K562 (cell line): Measurements from ENCODE around the gene SEZ6L. TPM values are rescaled to one million over a fixed set of nuclear protein-coding genes. Genes with fewer than 3 reads are reported as not detected.

Experiments used
- ATAC-seq: fragments of 200-7000 bp; cut with Tn5 transposase; 3 replicates; pipeline ENCODE4 v1.9.1; 2020; ENCODE audit warnings: moderate library complexity
- BruUV-seq: library from RNA; stranded (reverse); fragments of 400-500 nt; replicated peaks from 2 replicates; lab custom pipeline; 2021; lab: Mats Ljungman, UMichigan
- CTCF ChIA-PET: fragments of 300-600 bp; formaldehyde crosslinking; extraction: SDS; loops from one replicate; lab custom pipeline; 2021; ENCODE audit warnings: low intra/inter-chr PET ratio; lab: Yijun Ruan, JAX
- POLR2A ChIA-PET: fragments of 300-600, 350-650 bp; sonication (Branson Sonifier 250); formaldehyde crosslinking; extraction: SDS; loops from one replicate; lab custom pipeline; 2021; ENCODE audit warnings: antibody characterized with exemption, inconsistent platforms; lab: Yijun Ruan, JAX
- DNase-seq, 4 experiments: peaks; one replicate each; pipeline versions ENCODE4 v3.0.0 to v3.0.0-alpha.2; 2011 to 2018; ENCODE audit warnings: low spot score in 3 of 4, mixed read lengths in 3 of 4; ENCODE audit errors: extremely low read depth in 1 of 4
- FAIRE-seq: peaks from 2 replicates; lab custom pipeline; 2011; peaks lifted over from hg19 to GRCh38; lab: Jason Lieb, UNC
- H2AFZ ChIP-seq: 2 replicates; pipeline ENCODE4 v1.6.0; 2011; ENCODE audit warnings: low read depth, low read length, control low read depth, inconsistent platforms
- H3K27ac ChIP-seq: fragments of 200-600 bp; 3 replicates; pipeline ENCODE4 v1.8.0; 2011; ENCODE audit warnings: low read depth, mild to moderate bottlenecking, control low read depth, inconsistent platforms, low read length, moderate library complexity, mixed read lengths; ENCODE audit errors: extremely low read depth
- H3K27me3 ChIP-seq, 2 experiments: fragments of 300-600 bp in 1 of 2; 2 replicates in 1 of 2; 3 replicates in 1 of 2; pipeline versions ENCODE4 v1.6.0 to v1.8.0; 2011; ENCODE audit warnings: inconsistent platforms in 2 of 2, low read length in 2 of 2, mild to moderate bottlenecking in 1 of 2, mixed read lengths in 1 of 2, moderate library complexity in 1 of 2; ENCODE audit not compliant: control insufficient read depth in 2 of 2, insufficient read depth in 2 of 2
- H3K36me3 ChIP-seq: fragments of 300-600 bp; 3 replicates; pipeline ENCODE4 v1.8.0; 2011; ENCODE audit warnings: mild to moderate bottlenecking, low read length, inconsistent platforms; ENCODE audit not compliant: control insufficient read depth, insufficient read depth
- H3K4me1 ChIP-seq, 2 experiments: fragments of 200-600 bp in 1 of 2; replicated peaks in 1 of 2; 2 replicates in 1 of 2; 3 replicates in 1 of 2; pipeline versions ENCODE4 v1.5.1 to v1.8.0; 2011; ENCODE audit warnings: inconsistent platforms in 2 of 2, low read length in 2 of 2, mild to moderate bottlenecking in 1 of 2, mixed read lengths in 1 of 2, moderate library complexity in 1 of 2; ENCODE audit not compliant: control insufficient read depth in 2 of 2, insufficient read depth in 2 of 2
- H3K4me2 ChIP-seq: 2 replicates; pipeline ENCODE4 v1.6.1; 2011; ENCODE audit warnings: low read length, control low read depth, inconsistent platforms, mixed read lengths; ENCODE audit not compliant: insufficient read depth
- H3K4me3 ChIP-seq: fragments of 200-600 bp; sonication (generic), shearing (Covaris generic); 2 replicates; pipeline ENCODE4 v1.5.1; 2016; ENCODE audit warnings: control low read depth, inconsistent platforms
- H3K79me2 ChIP-seq: fragments of 200-600 bp; 3 replicates; pipeline ENCODE4 v1.8.0; 2011; ENCODE audit warnings: low read length, inconsistent platforms; ENCODE audit not compliant: control insufficient read depth, insufficient read depth
- H3K9ac ChIP-seq, 2 experiments: 2 replicates each; pipeline versions ENCODE4 v1.6.0 to v1.6.1; 2011; ENCODE audit warnings: low read depth in 2 of 2, low read length in 2 of 2, control low read depth in 1 of 2, inconsistent platforms in 1 of 2, mild to moderate bottlenecking in 1 of 2, mixed read lengths in 1 of 2; ENCODE audit not compliant: insufficient read depth in 1 of 2
- H3K9me1 ChIP-seq: one replicate; pipeline ENCODE4 v1.6.0; 2011; ENCODE audit warnings: inconsistent platforms, mild to moderate bottlenecking, low read length, moderate library complexity; ENCODE audit not compliant: control insufficient read depth, insufficient read depth
- H3K9me3 ChIP-seq: replicated peaks from 2 replicates; pipeline ENCODE4 v1.5.1; 2011; ENCODE audit warnings: low read depth, low read length, inconsistent platforms; ENCODE audit not compliant: control insufficient read depth, insufficient read depth
- H4K20me1 ChIP-seq: replicated peaks from 2 replicates; pipeline ENCODE4 v1.6.1; 2011; ENCODE audit warnings: low read length, inconsistent platforms, mixed read lengths; ENCODE audit not compliant: control insufficient read depth, insufficient read depth
- BRD9 ChIP-seq: fragments of 450-650 bp; IDR thresholded peaks from 2 replicates; pipeline ENCODE4 v1.6.1; 2018; ENCODE audit warnings: low read depth; ENCODE audit not compliant: partially characterized antibody
- GATAD2B ChIP-seq: fragments of 450-650 bp; IDR thresholded peaks from 2 replicates; pipeline ENCODE4 v1.6.1; 2017; ENCODE audit warnings: mild to moderate bottlenecking, borderline replicate concordance
- HDAC8 ChIP-seq: fragments of 450-650 bp; IDR thresholded peaks from 2 replicates; pipeline ENCODE4 v1.6.1; 2016; ENCODE audit warnings: mild to moderate bottlenecking, missing genetic modification characterization, moderate library complexity, missing compliant biosample characterization
- HMGN3 ChIP-seq: IDR thresholded peaks from 2 replicates; pipeline ENCODE4 v1.6.1; 2011; ENCODE audit warnings: borderline replicate concordance, low read depth, mild to moderate bottlenecking, mixed read lengths, low read length; ENCODE audit not compliant: insufficient read length; ENCODE audit errors: extremely low read depth
- MTA1 ChIP-seq: fragments of 450-650 bp; IDR thresholded peaks from 2 replicates; pipeline ENCODE4 v1.6.1; 2017; ENCODE audit warnings: borderline replicate concordance
- NRF1 ChIP-seq, 2 experiments: fragments of 450-650 bp; IDR thresholded peaks in 1 of 2; conservative IDR thresholded peaks in 1 of 2; 2 replicates each; pipeline ENCODE4 v1.6.1; 2014; ENCODE audit warnings: mild to moderate bottlenecking in 2 of 2
- TAF1 ChIP-seq: IDR thresholded peaks from 2 replicates; pipeline ENCODE4 v1.6.1; 2011; ENCODE audit warnings: mild to moderate bottlenecking, low read length, moderate library complexity; ENCODE audit not compliant: insufficient read depth, control insufficient read depth, severe bottlenecking; ENCODE audit errors: extremely low read depth
- TEAD4 ChIP-seq, 2 experiments: sonication (generic) in 1 of 2; formaldehyde crosslinking in 1 of 2; IDR thresholded peaks; 2 replicates each; pipeline versions ENCODE4 v1.6.1 to v1.8.0; 2012 to 2022; ENCODE audit warnings: borderline replicate concordance in 1 of 2, inconsistent platforms in 1 of 2, low read length in 1 of 2, mild to moderate bottlenecking in 1 of 2, missing genetic modification reagents in 1 of 2
- TGIF2 ChIP-seq: sonication (generic); formaldehyde crosslinking; IDR thresholded peaks from 2 replicates; pipeline ENCODE4 v1.8.1; 2022; ENCODE audit warnings: mild to moderate bottlenecking, missing genetic modification reagents, moderate library complexity
- ZC3H11A ChIP-seq: IDR thresholded peaks from 2 replicates; pipeline ENCODE4 v1.6.1; 2012; ENCODE audit warnings: low read depth, low read length, improper control_type of control experiment
- ZNF232 ChIP-seq: sonication (generic); formaldehyde crosslinking; IDR thresholded peaks from 2 replicates; pipeline ENCODE4 v1.8.0; 2022; ENCODE audit warnings: mild to moderate bottlenecking, missing genetic modification reagents
- WGBS: fragments of 100-300 bp; shearing (Covaris generic); methylation state at CpG from one replicate; pipeline ENCODE4 v1.1.6; 2016; ENCODE audit warnings: low coverage, mixed read lengths; ENCODE audit not compliant: insufficient coverage; ENCODE audit errors: missing lambda C conversion rate; 5-methylcytosine and 5-hydroxymethylcytosine counted together
- in situ Hi-C: fragments of 300-500 bp; cut with MboI; formaldehyde crosslinking; loops from 4 replicates; pipeline ENCODE4 v1.15.0; 2018; ENCODE audit warnings: inconsistent platforms, mixed read lengths
- intact Hi-C: fragments of 100-400 bp; cut with micrococcal nuclease; formaldehyde crosslinking; loops from 2 replicates; pipeline ENCODE4 v1.14.2; 2022
- polyA plus RNA-seq, 8 experiments: library from polyadenylated mRNA; depleted of rRNA in 4 of 8; stranded (reverse) in 5 of 8; unstranded in 3 of 8; fragments of >200 nt; fragmentation: Nextera tagmentation in 2 of 8; fragmentation: Illumina TruSeq in 1 of 8; extraction: Ambion mirVana in 2 of 8; extraction: Trizol in 1 of 8; gene quantifications; 2 replicates each; pipeline versions ENCODE4 v1.2.1 to v1.2.3, GENCODE V29; 2011 to 2014; ENCODE audit warnings: inconsistent platforms in 1 of 8, missing spikeins in 1 of 8
- total RNA-seq, 7 experiments: library from RNA; depleted of rRNA in 6 of 7; stranded (reverse); fragments of >200 nt in 6 of 7; fragmentation: Illumina TruSeq in 2 of 7; extraction: Trizol in 2 of 7; gene quantifications; 2 replicates each; pipeline versions ENCODE4 v1.2.1 to v1.2.3, GENCODE V29; 2011 to 2021; ENCODE audit warnings: low replicate concordance in 1 of 7

SEZ6L gene
- total and polyA plus RNA-seq, 9 of the 15 experiments (the other 6 are each of a cell fraction or from before 2014, with no cell fraction given) = not detected

- no peak overlapping the region for H2AFZ ChIP-seq
- H3K79me2 ChIP-seq = no peaks in the 10 kb centered on the region
- in situ Hi-C loops = no loop called here
- no peak overlapping the region for H3K9ac ChIP-seq
- H3K27me3 ChIP-seq = peaks cover 2 to 8% of the 10 kb centered on the region in 2 experiments; a peak in 3 of 5 replicates
- WGBS = 0% methylated on average over 3 of the region's 3 CpGs
- no peak overlapping the region for H3K4me2 ChIP-seq
- H3K9me3 ChIP-seq = no peaks in the 10 kb centered on the region; the same call in 1 of the 2 replicates
- TF ChIP-seq ZNF232 (CRISPR knock-in tag) = no peak
- TF ChIP-seq HMGN3 = no peak
- no peak for TF ChIP-seq TGIF2 (CRISPR knock-in tag)
- TF ChIP-seq TAF1 = no peak
- no peak for TF ChIP-seq TEAD4 (IDR thresholded peaks at IDR 0.05; ENCODE audit: low read length)
- no peak for TF ChIP-seq TEAD4 (CRISPR knock-in tag; IDR thresholded peaks at IDR 0.05; ENCODE audit: borderline replicate concordance)
- no peak for TF ChIP-seq BRD9
- TF ChIP-seq ZC3H11A = no peak
- TF ChIP-seq HDAC8 = no peak
- no peak for TF ChIP-seq MTA1
- no peak for TF ChIP-seq NRF1 (conservative IDR thresholded peaks at IDR 0.05 in 1 of 2, IDR thresholded peaks at IDR 0.05 in 1 of 2)
- TF ChIP-seq GATAD2B = no peak
- TF ChIP-seq, all 486 proteins: peak for 0
- Histone ChIP-seq H3K4me1 (no peaks in the 10 kb centered on the region), H3K27ac (no peak overlapping the region), H3K36me3 (no peaks in the 10 kb centered on the region), H4K20me1 (no peaks in the 10 kb centered on the region), H3K9me1 (no peaks in the 10 kb centered on the region), H3K4me3 (no peak overlapping the region)
- ChIA-PET POLR2A (interaction anchor here (0.6 kb wide), 1 partner anchor 182 kb away, joined by 3 read pairs; no protein-coding TSS in a partner anchor), CTCF (no interaction called here)
- FAIRE-seq = no peak
- intact Hi-C loops = no loop called here
- no peak for ATAC-seq
- BruUV-seq = no TSS peak
- no peak for DNase-seq
Measured at GRCh38 chr22:26382782-26383181, 213.5 kb downstream of the SEZ6L start.
